Measurements from ENCODE around the gene CLDN5.

CLDN5 gene

DNA sequence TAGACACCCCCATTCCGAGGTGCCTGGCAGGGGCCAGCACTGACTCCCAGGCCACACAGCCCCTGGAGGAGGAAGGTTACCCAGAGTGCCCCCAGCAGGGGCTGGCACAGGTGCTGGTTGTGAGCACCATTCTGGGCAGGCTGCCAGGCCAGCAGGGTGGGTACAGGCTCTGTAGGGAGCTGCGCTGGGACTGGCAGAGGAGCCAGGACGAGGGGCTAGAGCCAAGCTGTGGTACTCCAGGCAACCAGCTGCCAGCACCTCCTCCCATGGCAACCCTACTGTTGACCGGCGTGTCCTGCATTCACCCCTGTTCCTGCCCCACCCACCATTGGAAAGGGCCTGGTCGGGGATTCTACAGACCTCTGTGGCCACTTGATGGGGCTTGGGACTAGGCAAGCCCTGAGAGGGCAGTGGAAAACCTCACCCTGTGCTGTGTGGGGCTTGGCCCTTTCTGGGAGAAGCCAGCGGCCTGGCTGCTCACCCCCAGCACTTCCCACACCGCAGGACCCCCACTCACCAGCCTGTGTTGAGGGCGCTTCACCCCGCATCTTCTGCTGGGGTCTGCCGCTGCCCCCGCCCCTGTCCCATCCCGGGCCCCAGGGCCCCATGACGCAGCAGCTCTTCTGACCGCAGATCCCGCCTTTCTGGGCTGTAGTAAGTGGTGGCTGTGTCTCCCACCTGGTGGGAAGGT is 1.9 kb downstream of the CLDN5 start:
- no peak for DNase-seq (ENCODE audit: low read depth)

- DNase-seq (ENCODE audit: low read depth), result no peak
Observed at GRCh38 chr22:19520566-19521305, 3.5 kb downstream of the CLDN5 start.

DNA sequence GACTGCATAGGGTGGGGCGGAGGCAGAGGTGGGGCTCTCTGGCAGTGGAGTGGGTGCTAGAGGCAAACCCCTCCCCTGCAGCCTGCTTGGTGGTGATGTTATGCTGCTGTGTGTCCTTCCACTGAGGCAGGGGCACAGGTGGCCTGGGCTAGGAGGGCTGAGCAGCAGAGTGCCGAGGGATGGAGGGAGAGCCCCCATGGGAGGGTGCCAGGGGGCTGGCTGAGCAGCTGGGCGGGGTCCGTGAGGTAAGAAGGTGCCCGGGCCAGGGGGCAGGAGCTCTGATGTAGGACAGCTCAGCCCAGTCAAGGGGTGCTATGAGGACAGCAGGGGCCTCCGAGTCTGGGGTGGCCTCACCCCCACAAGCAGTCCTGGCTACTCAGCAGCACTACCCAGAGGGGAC is 4.2 kb downstream of the CLDN5 start:
- DNase-seq (ENCODE audit: low read depth), result no peak

GRCh38 chr22:19519041-19519926 is 4.9 kb downstream of the CLDN5 start:
- no peak for DNase-seq (ENCODE audit: low read depth)

DNA sequence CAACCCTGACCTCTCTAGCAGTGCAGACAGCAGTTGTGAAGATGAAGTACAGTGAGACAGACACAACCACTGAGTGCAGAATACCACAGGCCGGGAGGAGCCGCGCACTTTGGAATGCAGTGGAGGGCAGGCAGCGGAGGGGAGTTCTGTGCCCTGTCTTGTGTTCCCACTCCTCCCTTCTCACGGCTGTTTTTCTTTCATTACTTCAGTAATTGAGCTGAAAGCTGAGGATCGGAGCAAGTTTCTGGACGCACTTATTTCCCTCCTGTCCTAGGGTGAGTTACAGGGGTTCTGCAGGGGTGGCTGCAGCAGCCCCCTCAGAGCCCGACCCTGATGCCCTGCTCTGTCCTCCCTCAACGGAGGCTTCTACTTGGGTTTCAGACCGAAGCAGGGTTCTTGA is 5.6 kb downstream of the CLDN5 start:
- DNase-seq (ENCODE audit: low read depth), result no peak

GRCh38 chr22:19517919-19518611 is 6.1 kb downstream of the CLDN5 start:
- DNase-seq (ENCODE audit: low read depth), result no peak

GRCh38 chr22:19517171-19517500 is 7.1 kb downstream of the CLDN5 start:
- DNase-seq (ENCODE audit: low read depth), result no peak

- DNase-seq (ENCODE audit: low read depth), result no peak
Observed at GRCh38 chr22:19516378-19517170, 7.6 kb downstream of the CLDN5 start.

DNA sequence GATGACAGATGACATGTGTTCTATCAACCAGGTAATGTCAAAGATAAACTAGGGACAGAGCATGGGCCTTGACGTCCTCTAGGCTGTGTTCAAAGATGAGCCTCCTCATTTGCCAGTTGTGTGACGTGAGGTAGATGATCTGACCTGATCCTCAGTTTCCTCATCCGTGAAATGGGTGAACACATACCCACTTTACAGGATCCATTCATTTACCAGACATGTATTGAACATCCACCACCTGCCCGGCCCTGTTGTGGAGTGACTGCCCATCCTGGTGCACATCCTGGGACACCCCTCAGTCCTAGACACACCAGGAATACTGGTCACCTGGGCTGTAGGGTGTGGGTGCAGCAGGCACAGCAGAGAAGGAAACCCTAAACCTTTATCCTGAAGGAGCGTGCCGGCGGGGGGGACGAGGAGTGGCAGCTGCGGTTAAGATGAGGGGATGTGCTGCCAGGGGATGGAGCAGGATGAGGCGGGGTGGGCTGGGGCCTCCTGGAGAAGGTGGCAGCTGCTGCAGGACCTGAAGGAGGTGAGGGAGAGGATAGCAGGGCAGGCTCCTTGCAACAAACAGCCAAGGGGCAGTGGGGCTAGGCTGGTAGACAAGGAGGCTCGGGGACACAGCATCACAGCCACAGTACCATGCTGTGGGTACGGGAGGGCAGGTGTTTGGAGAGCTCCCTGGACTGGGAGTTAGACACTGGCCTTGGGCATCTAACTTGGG is 8.4 kb downstream of the CLDN5 start:
- no peak for DNase-seq (ENCODE audit: low read depth)

DNA sequence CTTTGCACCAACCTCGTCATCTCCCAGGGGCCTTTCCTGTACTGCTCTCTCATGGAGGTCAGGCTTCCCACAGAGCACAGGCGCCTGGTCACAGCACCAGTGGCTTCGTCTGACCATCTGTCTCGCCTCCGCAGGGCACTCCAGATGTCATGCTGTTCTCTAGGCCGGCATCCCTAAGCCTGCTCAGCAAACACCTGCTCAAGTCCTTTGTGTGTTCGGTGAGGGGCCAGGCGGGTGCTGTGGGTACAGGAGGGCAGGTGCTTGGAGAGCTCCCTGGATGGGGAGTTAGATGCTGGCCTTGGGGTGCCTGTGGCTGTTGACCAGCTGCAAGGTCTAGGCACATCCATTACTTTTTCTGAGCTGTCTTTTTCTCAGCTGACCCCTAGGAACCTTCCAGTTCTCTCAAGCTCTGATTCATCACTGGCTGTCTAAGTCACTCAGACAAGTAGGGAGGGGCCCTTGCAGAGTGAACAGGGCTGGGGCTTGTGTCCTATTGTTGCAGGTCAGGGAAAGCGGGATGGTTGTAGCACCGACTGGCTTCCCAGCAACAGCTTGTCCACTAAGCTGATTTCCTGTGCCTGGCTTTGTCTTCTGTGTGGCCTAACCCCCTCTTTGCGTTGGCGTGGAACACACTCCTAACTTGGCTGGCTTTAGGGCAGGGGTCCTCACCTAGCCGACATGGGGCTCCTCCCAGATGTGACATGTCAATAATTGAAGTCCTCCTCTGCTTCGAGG is 9.2 kb downstream of the CLDN5 start:
- no peak for DNase-seq (ENCODE audit: low read depth)

- no peak for DNase-seq (ENCODE audit: low read depth)
Observed at GRCh38 chr22:19513823-19514222, 10.4 kb downstream of the CLDN5 start.

DNA sequence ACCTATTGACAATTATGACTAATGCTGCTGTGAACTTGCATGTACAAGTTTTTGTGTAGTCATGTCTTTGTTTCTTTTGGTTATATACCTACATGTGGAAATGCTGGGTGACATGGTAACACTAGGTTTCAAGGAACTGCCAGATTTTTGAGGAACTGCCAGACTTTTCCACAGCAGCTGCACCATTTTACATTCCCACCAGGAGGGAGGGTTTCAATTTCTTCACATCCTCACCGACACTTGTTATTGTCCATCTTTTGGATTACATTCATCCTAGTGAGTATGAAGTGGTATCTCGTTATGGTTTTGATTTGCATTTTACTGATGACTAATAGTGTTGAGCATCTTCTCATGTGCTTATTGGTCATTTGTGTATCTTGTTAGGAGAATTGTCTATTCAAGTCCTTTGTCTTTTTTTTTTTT is 13.3 kb downstream of the CLDN5 start:
- DNase-seq (ENCODE audit: low read depth), result no peak

DNA sequence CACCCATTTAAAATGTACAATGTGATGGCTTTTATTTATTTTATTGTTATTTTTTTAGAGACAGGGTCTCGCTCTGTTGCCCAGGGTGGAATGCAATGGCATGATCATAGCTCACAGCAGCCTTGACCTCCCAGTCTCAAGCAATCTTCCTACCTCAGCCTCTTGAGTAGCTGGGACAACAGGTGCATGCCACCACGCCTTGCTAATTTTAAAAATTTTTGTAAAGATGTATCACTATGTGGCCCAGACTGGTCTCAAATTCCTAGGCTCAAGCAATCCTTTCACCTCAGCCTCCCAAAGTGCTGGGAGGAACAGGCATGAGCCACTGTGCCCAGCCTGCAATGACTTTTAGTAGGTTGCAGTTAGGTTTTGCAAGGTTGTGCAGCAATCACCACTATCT is 14.3 kb downstream of the CLDN5 start:
- no peak for DNase-seq (ENCODE audit: low read depth)

DNA sequence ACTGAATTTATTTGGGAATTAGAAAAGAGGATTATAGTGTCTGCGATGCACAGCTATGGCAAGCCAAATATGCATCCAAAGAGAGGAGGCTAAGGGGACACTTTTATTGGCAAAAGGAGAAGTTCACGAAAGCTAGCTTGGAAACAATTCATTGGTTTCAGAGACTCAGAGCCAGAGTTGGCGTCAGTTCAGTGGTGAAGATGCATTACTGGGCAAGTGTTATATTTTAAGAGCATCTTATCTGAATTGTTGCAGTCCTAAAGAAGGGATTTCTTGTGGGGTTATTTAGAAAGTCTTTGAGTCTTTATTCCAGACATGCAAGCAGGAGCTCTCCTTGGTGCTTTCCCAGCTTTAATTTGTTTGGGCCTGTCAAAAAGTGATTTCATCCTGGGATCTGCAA is 15.0 kb downstream of the CLDN5 start:
- DNase-seq (ENCODE audit: low read depth), result no peak

- no peak for DNase-seq (ENCODE audit: low read depth)
Observed at GRCh38 chr22:19508024-19508776, 16.0 kb downstream of the CLDN5 start.

GRCh38 chr22:19507534-19507861 is 16.7 kb downstream of the CLDN5 start:
- DNase-seq (ENCODE audit: low read depth), result no peak

- no peak for DNase-seq (ENCODE audit: low read depth)
Observed at GRCh38 chr22:19506212-19506611, 18.0 kb downstream of the CLDN5 start.

DNA sequence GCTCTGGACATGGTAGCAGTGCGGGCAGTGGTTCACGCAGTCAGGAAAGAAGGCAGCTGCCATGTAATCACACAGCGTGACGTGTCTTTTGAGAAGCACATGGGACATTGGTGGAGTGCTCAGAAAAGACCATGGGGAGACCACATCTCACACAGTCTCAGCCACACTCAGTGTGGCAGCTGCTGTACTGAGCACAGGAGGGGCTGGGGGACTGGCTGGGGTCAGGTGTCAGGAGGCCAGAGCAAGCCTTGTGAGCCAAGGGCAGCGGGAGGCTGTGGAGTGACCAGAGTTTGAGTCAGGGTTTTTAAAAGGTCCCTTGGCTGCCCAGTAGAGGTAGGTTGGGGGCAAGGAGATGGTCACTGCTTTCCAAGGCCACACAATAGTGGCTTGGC is 18.5 kb downstream of the CLDN5 start:
- DNase-seq (ENCODE audit: low read depth), result no peak

- DNase-seq (ENCODE audit: low read depth), result no peak
Observed at GRCh38 chr22:19504900-19505734, 19.1 kb downstream of the CLDN5 start.
